ENCODE measurements around the gene FAM193A.
"Not testable (repeated sequence)": the region's sequence is repeated elsewhere in the genome, so short reads cannot be mapped to it uniquely, and the experiment has no call there.

FAM193A gene

GRCh38 chr4:2574009-2574408 lies 37.6 kb downstream of the FAM193A start:
- no peak for DNase-seq (ENCODE audit: low read depth)

- DNase-seq (ENCODE audit: low read depth): no peak
Measured at GRCh38 chr4:2574863-2575262, 38.4 kb downstream of the FAM193A start.

GRCh38 chr4:2576290-2576689 lies 39.8 kb downstream of the FAM193A start:
- no peak for DNase-seq (ENCODE audit: low read depth)

- DNase-seq (ENCODE audit: low read depth): no peak
Measured at GRCh38 chr4:2578106-2578505, 41.7 kb downstream of the FAM193A start.

- DNase-seq (ENCODE audit: low read depth): no peak
Measured at GRCh38 chr4:2579910-2580309, 43.5 kb downstream of the FAM193A start.

DNA sequence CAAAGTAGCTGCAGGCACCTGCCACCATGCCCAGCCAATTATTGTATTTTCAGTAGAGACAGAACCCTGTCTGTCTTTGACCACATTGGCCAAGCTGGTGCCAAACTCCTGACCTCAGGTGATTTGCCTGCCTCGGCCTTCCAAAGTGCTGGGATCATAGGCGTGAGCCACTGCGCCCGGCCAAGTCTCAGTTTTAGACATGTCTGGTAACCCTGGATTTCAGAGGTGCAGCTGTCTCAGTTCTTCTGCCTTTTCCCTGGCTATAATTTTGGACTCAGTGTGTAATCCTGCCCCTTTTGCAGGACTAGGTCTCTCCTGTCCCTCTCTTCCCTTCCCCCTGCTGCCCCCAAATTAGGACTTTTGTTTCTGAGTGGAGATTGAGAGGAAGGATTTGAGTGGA lies 46.6 kb downstream of the FAM193A start:
- no peak for DNase-seq (ENCODE audit: low read depth)

DNA sequence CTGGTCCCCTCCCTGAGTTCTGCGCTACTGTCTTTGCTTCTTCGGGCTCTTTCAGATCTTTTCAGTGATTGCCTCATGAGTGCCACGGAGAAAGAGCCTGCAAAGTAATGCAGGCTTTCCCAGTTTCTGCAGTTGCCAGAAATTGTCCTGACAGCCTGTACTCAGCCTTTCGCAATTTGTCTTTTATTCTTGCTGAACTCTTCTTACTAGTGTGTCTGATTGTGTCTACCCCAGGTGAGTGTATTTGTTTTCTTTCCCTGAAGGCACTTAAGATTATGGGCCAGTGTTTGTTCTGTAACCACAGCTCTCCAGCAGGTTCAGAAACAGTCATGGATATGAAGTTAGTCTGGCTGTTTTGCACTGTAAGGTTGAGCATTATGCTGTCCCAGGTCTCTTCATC lies 47.1 kb downstream of the FAM193A start:
- peak; percentile 75 for DNase-seq (ENCODE audit: low read depth)

- no peak for DNase-seq (ENCODE audit: low read depth)
Measured at GRCh38 chr4:2586502-2586901, 50.1 kb downstream of the FAM193A start.

GRCh38 chr4:2587213-2587823 lies 50.9 kb downstream of the FAM193A start:
- DNase-seq (ENCODE audit: low read depth): no peak

- DNase-seq (ENCODE audit: low read depth): no peak
Measured at GRCh38 chr4:2588259-2588658, 51.8 kb downstream of the FAM193A start.

- DNase-seq (ENCODE audit: low read depth): peak; percentile 81
Measured at GRCh38 chr4:2591189-2591588, 54.7 kb downstream of the FAM193A start.

DNA sequence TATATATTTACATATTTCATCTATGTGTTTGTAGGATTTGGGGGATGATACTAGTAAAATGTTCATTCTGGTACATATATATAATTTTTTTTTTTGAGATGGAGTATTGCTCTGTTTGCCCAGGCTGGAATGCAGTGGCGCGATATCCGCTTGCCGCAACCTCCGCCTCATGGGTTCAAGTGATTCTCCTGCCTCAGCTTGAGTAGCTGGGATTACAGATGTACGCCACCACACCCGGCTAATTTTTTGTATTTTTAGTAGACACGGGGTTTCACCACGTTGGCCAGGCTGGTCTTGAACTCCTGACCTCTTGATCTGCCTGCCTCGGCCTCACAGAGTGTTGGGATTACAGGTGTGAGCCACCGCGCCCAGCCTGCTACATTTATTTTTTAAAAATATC lies 55.6 kb downstream of the FAM193A start:
- DNase-seq (ENCODE audit: low read depth): not testable (repeated sequence)

GRCh38 chr4:2592572-2592971 lies 56.1 kb downstream of the FAM193A start:
- DNase-seq (ENCODE audit: low read depth): no peak

GRCh38 chr4:2593003-2593402 lies 56.6 kb downstream of the FAM193A start:
- DNase-seq (ENCODE audit: low read depth): no peak

GRCh38 chr4:2595436-2595835 lies 59.0 kb downstream of the FAM193A start:
- DNase-seq (ENCODE audit: low read depth): peak; percentile 24

- no peak for DNase-seq (ENCODE audit: low read depth)
Measured at GRCh38 chr4:2595952-2596552, 59.6 kb downstream of the FAM193A start.

DNA sequence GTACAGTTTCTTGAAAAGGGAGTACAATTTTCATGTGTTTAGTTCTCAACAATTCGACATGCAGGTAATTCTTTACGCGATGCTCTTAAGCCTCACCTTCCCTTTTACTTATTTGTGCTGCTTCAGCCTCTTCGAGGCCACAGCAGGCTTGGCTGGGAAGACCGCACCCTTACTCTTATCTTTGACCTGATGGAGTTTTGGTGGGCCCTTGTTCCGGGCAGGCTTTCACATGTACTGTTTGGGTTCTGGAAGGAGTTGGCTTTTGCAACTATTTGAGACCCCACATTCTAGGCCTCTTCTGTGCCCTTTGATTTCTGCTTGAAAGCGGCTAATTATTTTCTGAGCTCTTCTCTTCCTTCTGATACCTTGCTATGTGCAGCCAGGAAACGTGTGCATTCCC lies 60.2 kb downstream of the FAM193A start:
- no peak for DNase-seq (ENCODE audit: low read depth)

- no peak for DNase-seq (ENCODE audit: low read depth)
Measured at GRCh38 chr4:2598511-2599303, 62.3 kb downstream of the FAM193A start.

DNA sequence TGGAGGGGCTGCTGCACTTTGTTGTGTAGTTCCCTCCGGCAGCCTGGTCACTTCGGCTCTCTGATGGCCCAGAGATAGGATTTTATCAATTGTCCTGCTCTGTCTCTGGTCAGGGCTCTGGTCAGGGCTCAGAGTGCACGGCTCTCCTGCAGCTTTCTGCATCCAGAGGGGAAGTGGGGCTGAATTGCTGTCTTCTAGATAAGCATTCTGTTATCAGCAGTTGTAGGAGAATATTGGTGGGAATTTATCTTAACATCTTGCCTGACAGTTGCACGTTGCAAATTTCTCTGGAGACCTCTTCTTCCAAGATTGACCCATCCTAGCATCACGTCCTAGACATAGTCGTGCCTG lies 62.8 kb downstream of the FAM193A start:
- no peak for DNase-seq (ENCODE audit: low read depth)

- no peak for DNase-seq (ENCODE audit: low read depth)
Measured at GRCh38 chr4:2600878-2601277, 64.4 kb downstream of the FAM193A start.

GRCh38 chr4:2604614-2605013 lies 68.2 kb downstream of the FAM193A start:
- no peak for DNase-seq (ENCODE audit: low read depth)

- no peak for DNase-seq (ENCODE audit: low read depth)
Measured at GRCh38 chr4:2606960-2607506, 70.6 kb downstream of the FAM193A start.

- DNase-seq (ENCODE audit: low read depth): no peak
Measured at GRCh38 chr4:2607822-2608221, 71.4 kb downstream of the FAM193A start.

All from amniotic epithelial cell (primary cell).